Thoracic aorta (tissue), 2 donors: Measurements from ENCODE around the gene LRCH1. TPM values are rescaled to one million over a fixed set of nuclear protein-coding genes. Genes with fewer than 3 reads are reported as not detected.

Source experiments
- ATAC-seq: fragments of 150-250 bp; one replicate; pipeline ENCODE4 v1.8.0; 2017; ENCODE audit warnings: low read depth; ENCODE audit not compliant: insufficient number of reproducible peaks, low FRiP score
- DNase-seq: peaks from one replicate; pipeline ENCODE4 v3.0.0-alpha.2; 2020; ENCODE audit warnings: low spot score
- H3K27ac ChIP-seq, 2 donors: fragments of 200-600 bp; sonication (generic); 1 replicate in 1 of 2; 2 replicates in 1 of 2; pipeline ENCODE4 v1.5.1; 2016; ENCODE audit warnings: mild to moderate bottlenecking in 2 of 2, moderate library complexity in 2 of 2
- H3K27me3 ChIP-seq: fragments of 200-600 bp; sonication (generic); replicated peaks from 2 replicates; pipeline ENCODE4 v1.6.0; 2016; ENCODE audit warnings: mild to moderate bottlenecking; ENCODE audit not compliant: insufficient read depth
- H3K36me3 ChIP-seq: fragments of 200-600 bp; sonication (generic); one replicate; pipeline ENCODE4 v1.5.1; 2016
- H3K4me1 ChIP-seq, 2 donors: fragments of 200-600 bp; sonication (generic); 1 replicate in 1 of 2; 2 replicates in 1 of 2; pipeline versions ENCODE4 v1.5.1 to v1.6.0; 2016; ENCODE audit warnings: low read depth in 2 of 2, mild to moderate bottlenecking in 1 of 2; ENCODE audit not compliant: control insufficient read depth in 1 of 2
- H3K4me3 ChIP-seq: fragments of 200-600 bp; sonication (generic); 2 replicates; pipeline ENCODE4 v1.5.1; 2016; ENCODE audit warnings: mild to moderate bottlenecking
- H3K9me3 ChIP-seq: fragments of 200-600 bp; sonication (generic); 2 replicates; pipeline ENCODE4 v1.5.1; 2016
- total RNA-seq, 2 donors: library from RNA; depleted of rRNA; stranded (reverse); fragments of >200 nt; gene quantifications; one replicate each; pipeline versions ENCODE4 v1.1.0 to v1.2.3, GENCODE V29; 2016
- TF ChIP-seq, protein P1 (sequence below): fragments of 200-600 bp; sonication (generic); IDR thresholded peaks from one replicate; pipeline ENCODE4 v1.5.1; 2019; ENCODE audit warnings: antibody characterized with exemption

Gene LRCH1
- total RNA-seq, 2 donors from 2014 or later, result 29.4 to 38.9 TPM

DNA sequence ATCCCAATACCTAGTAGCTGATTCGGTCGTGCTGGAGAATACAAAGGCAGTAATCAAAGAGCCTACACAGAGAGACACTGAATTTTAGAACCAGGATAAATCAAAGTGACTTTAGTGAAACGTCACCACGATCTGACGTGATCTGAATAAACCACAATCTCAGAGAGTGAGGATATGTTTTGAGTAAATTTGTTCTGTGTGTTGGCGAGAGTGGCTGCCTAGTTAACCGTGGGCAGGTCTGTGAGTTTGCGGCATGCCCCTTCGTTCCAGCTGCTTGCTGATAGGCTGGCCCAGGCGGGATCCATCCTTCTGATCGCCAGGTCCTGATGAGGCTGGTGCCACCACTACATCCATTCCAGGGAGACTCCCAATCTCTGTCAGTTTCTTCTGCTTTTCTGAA is 40.4 kb downstream of the LRCH1 start:
- H3K4me3 ChIP-seq, result no peak overlapping the region
- no peak for ATAC-seq
- H3K27ac ChIP-seq, result no peak overlapping the region
- TF ChIP-seq, protein P1, sequence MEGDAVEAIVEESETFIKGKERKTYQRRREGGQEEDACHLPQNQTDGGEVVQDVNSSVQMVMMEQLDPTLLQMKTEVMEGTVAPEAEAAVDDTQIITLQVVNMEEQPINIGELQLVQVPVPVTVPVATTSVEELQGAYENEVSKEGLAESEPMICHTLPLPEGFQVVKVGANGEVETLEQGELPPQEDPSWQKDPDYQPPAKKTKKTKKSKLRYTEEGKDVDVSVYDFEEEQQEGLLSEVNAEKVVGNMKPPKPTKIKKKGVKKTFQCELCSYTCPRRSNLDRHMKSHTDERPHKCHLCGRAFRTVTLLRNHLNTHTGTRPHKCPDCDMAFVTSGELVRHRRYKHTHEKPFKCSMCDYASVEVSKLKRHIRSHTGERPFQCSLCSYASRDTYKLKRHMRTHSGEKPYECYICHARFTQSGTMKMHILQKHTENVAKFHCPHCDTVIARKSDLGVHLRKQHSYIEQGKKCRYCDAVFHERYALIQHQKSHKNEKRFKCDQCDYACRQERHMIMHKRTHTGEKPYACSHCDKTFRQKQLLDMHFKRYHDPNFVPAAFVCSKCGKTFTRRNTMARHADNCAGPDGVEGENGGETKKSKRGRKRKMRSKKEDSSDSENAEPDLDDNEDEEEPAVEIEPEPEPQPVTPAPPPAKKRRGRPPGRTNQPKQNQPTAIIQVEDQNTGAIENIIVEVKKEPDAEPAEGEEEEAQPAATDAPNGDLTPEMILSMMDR, result no peak
- H3K27me3 ChIP-seq, result no peaks in the 10 kb centered on the region
- peaks cover 45 to 80% of the 10 kb centered on the region in 2 donors for H3K4me1 ChIP-seq
- DNase-seq, result no peak
- H3K9me3 ChIP-seq, result no peaks in the 10 kb centered on the region
- no peaks in the 10 kb centered on the region for H3K36me3 ChIP-seq

DNA sequence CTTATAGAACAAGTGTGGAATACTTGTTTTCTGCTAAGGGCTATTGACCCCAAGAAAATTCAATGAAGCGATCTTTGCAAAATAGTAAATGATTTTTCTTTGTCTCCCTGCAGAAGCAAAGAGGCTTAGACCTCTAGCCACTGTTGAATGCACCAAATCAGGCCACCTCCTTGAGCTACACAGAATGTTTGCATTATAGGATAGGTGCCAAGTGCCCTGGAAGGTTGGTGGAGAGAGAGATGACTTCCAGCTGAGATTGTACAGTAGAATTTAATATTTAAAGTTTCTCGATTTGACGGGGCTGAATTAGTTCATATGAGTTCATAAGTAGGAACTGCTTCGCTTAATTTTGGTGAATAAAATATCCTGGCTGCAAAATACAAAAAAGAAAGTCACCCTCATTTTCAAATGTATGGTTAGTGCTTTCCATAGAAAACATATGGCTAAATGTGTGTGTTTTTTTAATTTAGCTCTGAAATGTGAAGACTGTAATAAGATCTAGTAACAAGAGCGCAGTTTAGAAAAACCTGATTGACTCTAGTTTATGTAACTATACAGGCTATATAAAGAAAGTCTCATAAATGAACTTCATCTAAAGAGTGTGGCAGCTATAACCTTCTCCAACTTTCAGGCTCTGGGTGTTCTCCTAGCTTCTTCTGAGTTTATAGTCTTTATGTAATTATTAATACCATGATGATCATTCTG is 41.6 kb downstream of the LRCH1 start:
- H3K4me1 ChIP-seq, result peaks cover 49 to 85% of the 10 kb centered on the region in 2 donors
- no peaks in the 10 kb centered on the region for H3K27me3 ChIP-seq
- no peaks in the 10 kb centered on the region for H3K36me3 ChIP-seq
- no peaks in the 10 kb centered on the region for H3K9me3 ChIP-seq
- ATAC-seq (no peak), DNase-seq (no peak)
- H3K4me3 ChIP-seq, result no peak overlapping the region
- peak overlapping the region in 1 of 2 donors; percentile 65 for H3K27ac ChIP-seq
- TF ChIP-seq, protein P1, result no peak

DNA sequence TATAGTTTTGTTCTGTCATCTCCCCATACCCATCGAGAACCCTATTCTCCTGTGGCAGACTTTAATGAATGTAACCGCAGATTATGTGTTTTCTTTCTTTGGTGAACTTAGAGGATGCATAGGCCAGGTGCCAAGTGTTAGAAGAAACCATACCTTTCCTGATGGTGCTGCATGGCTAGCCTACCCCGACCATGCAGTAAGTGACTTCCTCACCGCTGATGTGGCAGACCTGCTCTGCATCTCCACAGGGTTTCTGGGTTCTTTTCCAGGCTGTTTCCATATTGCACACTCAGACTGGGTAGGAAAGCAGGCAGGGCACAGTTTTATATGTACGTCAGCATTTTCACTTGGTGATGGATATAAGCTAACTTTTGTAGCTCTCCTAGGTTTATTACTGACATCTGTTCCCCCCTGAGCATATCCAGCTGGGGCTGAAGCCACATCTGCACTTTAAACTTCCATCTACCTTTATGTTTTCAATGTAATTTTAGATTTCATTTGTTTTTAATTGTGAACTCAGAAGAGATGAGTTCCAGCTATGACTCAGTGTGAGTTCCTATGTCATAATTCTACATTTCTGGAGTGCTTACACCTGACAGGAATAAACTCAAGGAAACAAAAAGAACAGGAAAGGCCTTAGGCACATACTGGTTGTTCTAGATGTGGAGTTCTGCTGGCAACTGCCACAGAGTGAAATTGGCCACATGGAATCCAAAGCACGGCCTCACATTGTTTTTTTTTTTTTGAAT is 42.3 kb downstream of the LRCH1 start:
- no peak for ATAC-seq
- peaks cover 56 to 90% of the 10 kb centered on the region in 2 donors for H3K4me1 ChIP-seq

DNA sequence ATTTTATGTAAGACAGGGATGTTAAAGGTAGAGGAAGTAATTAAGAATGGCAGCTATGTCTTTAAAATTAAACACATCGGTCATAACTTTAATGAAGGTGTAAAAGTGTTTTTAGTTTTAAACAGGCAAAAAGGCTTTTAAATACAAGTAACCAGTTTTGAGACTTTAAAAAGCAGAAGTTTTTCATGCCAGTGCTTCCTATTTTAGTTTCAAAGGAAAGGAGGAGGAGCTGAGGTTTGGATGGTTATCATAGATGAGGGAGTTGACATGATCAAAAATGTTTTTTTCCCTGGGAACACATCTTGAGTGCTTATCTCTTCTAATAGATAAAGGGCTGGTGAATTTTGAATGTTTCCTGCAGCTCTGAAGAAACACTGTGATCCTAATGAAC is 42.9 kb downstream of the LRCH1 start:
- TF ChIP-seq, protein P1, result no peak
- DNase-seq (no peak), ATAC-seq (no peak)
- Histone ChIP-seq H3K4me1 (peaks cover 61 to 92% of the 10 kb centered on the region in 2 donors), H3K27ac (peak overlapping the region; percentile 4 to 65), H3K4me3 (peak overlapping the region; percentile 15), H3K27me3 (no peaks in the 10 kb centered on the region), H3K9me3 (no peaks in the 10 kb centered on the region), H3K36me3 (no peaks in the 10 kb centered on the region)

More for the DNA sequence above, 42.3 kb downstream of the LRCH1 start:
- TF ChIP-seq, protein P1, result no peak
- no peak for DNase-seq
- Histone ChIP-seq H3K4me3 (peak overlapping the region; percentile 15), H3K36me3 (no peaks in the 10 kb centered on the region), H3K9me3 (no peaks in the 10 kb centered on the region), H3K27ac (peak overlapping the region; percentile 4 to 65), H3K27me3 (no peaks in the 10 kb centered on the region)

DNA sequence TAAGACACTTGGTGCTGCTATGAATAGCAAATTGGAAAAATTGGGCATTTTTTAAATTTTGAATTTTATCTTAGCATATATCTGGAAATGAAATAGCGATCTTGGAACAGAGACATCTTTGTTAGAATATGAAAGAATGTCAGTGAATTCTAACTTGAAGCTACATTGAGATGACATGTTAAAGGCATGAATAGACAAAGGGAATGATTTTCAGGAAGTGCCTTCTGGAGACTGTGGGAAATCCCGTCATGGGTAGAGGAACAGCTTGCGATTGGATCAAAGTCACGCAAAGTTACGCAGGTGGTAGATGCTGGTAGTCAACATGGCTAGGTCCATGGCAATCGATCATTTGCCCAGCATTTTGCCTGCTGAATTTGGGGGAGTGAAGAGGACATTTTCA is 43.5 kb downstream of the LRCH1 start:
- DNase-seq, result no peak
- no peak for ATAC-seq
- H3K4me1 ChIP-seq, result peaks cover 62 to 92% of the 10 kb centered on the region in 2 donors
- H3K27me3 ChIP-seq, result no peaks in the 10 kb centered on the region
- no peaks in the 10 kb centered on the region for H3K36me3 ChIP-seq
- TF ChIP-seq, protein P1, result no peak
- H3K27ac ChIP-seq, result peak overlapping the region; percentile 4 to 65
- no peaks in the 10 kb centered on the region for H3K9me3 ChIP-seq
- no peak overlapping the region for H3K4me3 ChIP-seq
